Measurements from ENCODE around the gene BCORL1.

Gene BCORL1

GRCh38 chrX:130066975-130067615 lies 84.7 kb downstream of the BCORL1 start:
- DNase-seq, result no peak

- DNase-seq, result no peak
These were observed 89.3 kb downstream of the BCORL1 start for GRCh38 chrX:130071611-130072344.

GRCh38 chrX:130072345-130072740 lies 89.9 kb downstream of the BCORL1 start:
- no peak for DNase-seq

GRCh38 chrX:130075777-130076176 lies 93.3 kb downstream of the BCORL1 start:
- no peak for DNase-seq

- peak; percentile 42 for DNase-seq
These were observed 97.5 kb downstream of the BCORL1 start for GRCh38 chrX:130079824-130080406.

GRCh38 chrX:130080791-130081367 lies 98.4 kb downstream of the BCORL1 start:
- no peak for DNase-seq

GRCh38 chrX:130081421-130082045 lies 99.1 kb downstream of the BCORL1 start:
- DNase-seq, result no peak

- DNase-seq, result no peak
These were observed 100.0 kb downstream of the BCORL1 start for GRCh38 chrX:130082244-130083106.

GRCh38 chrX:130083107-130083490 lies 100.7 kb downstream of the BCORL1 start:
- DNase-seq, result no peak

- DNase-seq, result no peak
These were observed 101.4 kb downstream of the BCORL1 start for GRCh38 chrX:130083656-130084382.

- no peak for DNase-seq
These were observed 102.3 kb downstream of the BCORL1 start for GRCh38 chrX:130084631-130085237.

GRCh38 chrX:130085551-130086446 lies 103.4 kb downstream of the BCORL1 start:
- DNase-seq, result no peak

- no peak for DNase-seq
These were observed 104.2 kb downstream of the BCORL1 start for GRCh38 chrX:130086447-130087206.

- no peak for DNase-seq
These were observed 107.9 kb downstream of the BCORL1 start for GRCh38 chrX:130090364-130090763.

- no peak for DNase-seq
These were observed 109.6 kb downstream of the BCORL1 start for GRCh38 chrX:130091980-130092522.

- DNase-seq, result no peak
These were observed 110.8 kb downstream of the BCORL1 start for GRCh38 chrX:130093271-130093670.

- DNase-seq, result no peak
These were observed 112.3 kb downstream of the BCORL1 start for GRCh38 chrX:130094696-130095095.

- no peak for DNase-seq
These were observed 113.0 kb downstream of the BCORL1 start for GRCh38 chrX:130095249-130096030.

Measured in NCI-H1092 treated with DMSO at 0.1 percent for 48 hours (cell line).